Mesenchymal stem cell (in vitro differentiated cells and primary cell): ENCODE data around the gene IST1.

Experiments used
- DNase-seq: peaks from one replicate; pipeline ENCODE4 v3.0.0-alpha.2; 2013
- H2AFZ ChIP-seq: one replicate; pipeline ENCODE4 v1.6.1; 2013; ENCODE audit warnings: low read depth, mild to moderate bottlenecking, control low read depth, inconsistent platforms, low read length, moderate library complexity
- H2AK5ac ChIP-seq: 2 replicates; pipeline ENCODE4 v1.6.1; 2013; ENCODE audit warnings: low read length, moderate library complexity, mild to moderate bottlenecking, inconsistent platforms; ENCODE audit not compliant: severe bottlenecking
- H2BK120ac ChIP-seq: one replicate; pipeline ENCODE4 v1.6.1; 2013; ENCODE audit warnings: low read depth, mild to moderate bottlenecking, inconsistent platforms, low read length, moderate library complexity
- H2BK12ac ChIP-seq, 2 experiments: one replicate each; pipeline ENCODE4 v1.6.1; 2013; ENCODE audit warnings: inconsistent platforms in 2 of 2, low read length in 2 of 2, mild to moderate bottlenecking in 2 of 2, moderate library complexity in 2 of 2, control low read depth in 1 of 2
- H2BK15ac ChIP-seq: one replicate; pipeline ENCODE4 v1.6.1; 2013; ENCODE audit warnings: mild to moderate bottlenecking, low read depth, inconsistent platforms; ENCODE audit not compliant: poor library complexity, severe bottlenecking
- H2BK5ac ChIP-seq: 2 replicates; pipeline ENCODE4 v1.6.1; 2013; ENCODE audit warnings: low read depth, mild to moderate bottlenecking, low read length, control low read depth, inconsistent platforms; ENCODE audit not compliant: poor library complexity, severe bottlenecking
- H3K14ac ChIP-seq, 2 experiments: one replicate each; pipeline ENCODE4 v1.6.1; 2013; ENCODE audit warnings: inconsistent platforms in 2 of 2, low read length in 2 of 2, control low read depth in 1 of 2, mild to moderate bottlenecking in 1 of 2, moderate library complexity in 1 of 2
- H3K18ac ChIP-seq, 2 experiments: one replicate each; pipeline ENCODE4 v1.6.1; 2013; ENCODE audit warnings: inconsistent platforms in 2 of 2, low read length in 2 of 2, control low read depth in 1 of 2, low read depth in 1 of 2, mild to moderate bottlenecking in 1 of 2
- H3K23ac ChIP-seq, 2 experiments: one replicate each; pipeline ENCODE4 v1.6.1; 2013; ENCODE audit warnings: inconsistent platforms in 2 of 2, low read length in 2 of 2, mild to moderate bottlenecking in 2 of 2, moderate library complexity in 2 of 2, control low read depth in 1 of 2
- H3K27ac ChIP-seq: 2 replicates; pipeline ENCODE4 v1.5.1; 2013; ENCODE audit warnings: mild to moderate bottlenecking, moderate library complexity, low read length, control low read depth, inconsistent platforms; ENCODE audit not compliant: poor library complexity, severe bottlenecking
- H3K27me3 ChIP-seq, 2 experiments: 2 replicates each; pipeline versions ENCODE4 v1.6.1 to v1.7.0; 2013; ENCODE audit warnings: low read length in 2 of 2, mild to moderate bottlenecking in 2 of 2, moderate library complexity in 2 of 2, control low read depth in 1 of 2, inconsistent platforms in 1 of 2; ENCODE audit not compliant: control insufficient read depth in 1 of 2, insufficient read depth in 1 of 2
- H3K36me3 ChIP-seq, 2 experiments: 2 replicates each; pipeline versions ENCODE4 v1.6.1 to v1.7.0; 2013; ENCODE audit warnings: low read length in 2 of 2, control low read depth in 1 of 2, inconsistent platforms in 1 of 2, low read depth in 1 of 2, mild to moderate bottlenecking in 1 of 2; ENCODE audit not compliant: insufficient read depth in 2 of 2, control insufficient read depth in 1 of 2
- H3K4ac ChIP-seq, 2 experiments: one replicate each; pipeline ENCODE4 v1.6.1; 2013; ENCODE audit warnings: inconsistent platforms in 2 of 2, low read length in 2 of 2, mild to moderate bottlenecking in 2 of 2, moderate library complexity in 2 of 2, control low read depth in 1 of 2, low read depth in 1 of 2
- H3K4me1 ChIP-seq: 2 replicates; pipeline ENCODE4 v1.6.1; 2013; ENCODE audit warnings: low read depth, low read length, control low read depth; ENCODE audit not compliant: control insufficient read depth, insufficient read depth
- H3K4me2 ChIP-seq: 2 replicates; pipeline ENCODE4 v1.6.1; 2013; ENCODE audit warnings: low read length, mild to moderate bottlenecking, inconsistent platforms; ENCODE audit not compliant: poor library complexity, severe bottlenecking
- H3K4me3 ChIP-seq, 2 experiments: 2 replicates each; pipeline versions ENCODE4 v1.5.1 to v1.7.0; 2013; ENCODE audit warnings: low read length in 2 of 2, mild to moderate bottlenecking in 2 of 2, control low read depth in 1 of 2, low read depth in 1 of 2; ENCODE audit not compliant: insufficient read depth in 1 of 2
- H3K79me1 ChIP-seq: replicated peaks from 2 replicates; pipeline ENCODE4 v1.6.1; 2013; ENCODE audit warnings: mild to moderate bottlenecking, control low read depth, low read length, inconsistent platforms; ENCODE audit not compliant: poor library complexity, severe bottlenecking
- H3K9ac ChIP-seq: 2 replicates; pipeline ENCODE4 v1.7.0; 2013; ENCODE audit warnings: mild to moderate bottlenecking, low read length, moderate library complexity
- H3K9me3 ChIP-seq: 2 replicates; pipeline ENCODE4 v1.7.0; 2013; ENCODE audit warnings: mild to moderate bottlenecking, low read length; ENCODE audit not compliant: control insufficient read depth
- H4K8ac ChIP-seq: one replicate; pipeline ENCODE4 v1.6.1; 2013; ENCODE audit warnings: inconsistent platforms, mild to moderate bottlenecking, low read length, moderate library complexity
- H4K91ac ChIP-seq: one replicate; pipeline ENCODE4 v1.6.1; 2013; ENCODE audit warnings: mild to moderate bottlenecking, low read length, inconsistent platforms
- WGBS: methylation state at CpG from one replicate; pipeline ENCODE4 v1.1.7; 2013; ENCODE audit warnings: mixed read lengths; 5-methylcytosine and 5-hydroxymethylcytosine counted together

IST1 gene

GRCh38 chr16:71973001-71973400 lies 77.7 kb downstream of the IST1 start:
- Histone ChIP-seq H3K27ac (no peak overlapping the region), H3K27me3 (peaks cover 0 to 4% of the 10 kb centered on the region in 2 experiments), H3K18ac (no peak overlapping the region), H4K91ac (no peak overlapping the region), H3K23ac (no peak overlapping the region), H2AFZ (no peak overlapping the region), H3K9ac (no peak overlapping the region), H3K4me1 (peaks cover 1% of the 10 kb centered on the region), H2BK5ac (no peak overlapping the region), H3K36me3 (no peaks in the 10 kb centered on the region), H3K4me2 (no peak overlapping the region), H4K8ac (no peak overlapping the region), H2BK120ac (no peak overlapping the region), H3K79me1 (no peaks in the 10 kb centered on the region), H3K4ac (no peak overlapping the region), H2AK5ac (no peak overlapping the region), H3K9me3 (no peaks in the 10 kb centered on the region), H3K14ac (no peak overlapping the region), H2BK15ac (no peak overlapping the region), H2BK12ac (no peak overlapping the region), H3K4me3 (no peak overlapping the region)
- 86% methylated on average over 9 of the region's 9 CpGs for WGBS
- DNase-seq, result no peak

- WGBS, result 91% methylated on average over 15 of the region's 15 CpGs
These were observed 78.9 kb downstream of the IST1 start for GRCh38 chr16:71974068-71974818.

More at GRCh38 chr16:71974068-71974818, 78.9 kb downstream of the IST1 start:
- Histone ChIP-seq H3K9ac (no peak overlapping the region), H3K14ac (no peak overlapping the region), H3K36me3 (no peaks in the 10 kb centered on the region), H4K91ac (no peak overlapping the region), H3K23ac (no peak overlapping the region), H2AK5ac (no peak overlapping the region), H3K9me3 (no peaks in the 10 kb centered on the region), H4K8ac (no peak overlapping the region), H2AFZ (no peak overlapping the region), H3K27ac (no peak overlapping the region), H2BK5ac (no peak overlapping the region), H2BK15ac (no peak overlapping the region), H3K18ac (no peak overlapping the region), H2BK120ac (no peak overlapping the region), H3K4me1 (peaks cover 1% of the 10 kb centered on the region), H3K79me1 (no peaks in the 10 kb centered on the region), H2BK12ac (no peak overlapping the region), H3K4me3 (no peak overlapping the region), H3K27me3 (peaks cover 0 to 6% of the 10 kb centered on the region in 2 experiments), H3K4me2 (no peak overlapping the region), H3K4ac (no peak overlapping the region)
- DNase-seq, result no peak
